H1 (cell line): ENCODE data around the gene RNF6. TPM values are rescaled to one million over a fixed set of nuclear protein-coding genes. Genes with fewer than 3 reads are reported as not detected.

Experiments
- CTCF ChIA-PET: fragments of 300-600 bp; sonication (Branson Sonifier 250); formaldehyde crosslinking; loops from one replicate; lab custom pipeline; 2021; ENCODE audit not compliant: partially characterized antibody; lab: Charles Lee
- POLR2A ChIA-PET: fragments of 300-600 bp; sonication (Branson Sonifier 250); formaldehyde crosslinking; loops from one replicate; lab custom pipeline; 2021; ENCODE audit warnings: inconsistent platforms; ENCODE audit not compliant: partially characterized antibody; lab: Charles Lee
- DNase-seq, 2 experiments: peaks; one replicate each; pipeline versions ENCODE4 v3.0.0 to v3.0.0-alpha.2; 2010 to 2022; ENCODE audit warnings: low spot score in 2 of 2, low read depth in 1 of 2, mixed read lengths in 1 of 2
- FAIRE-seq: peaks from 2 replicates; lab custom pipeline; 2011; peaks lifted over from hg19 to GRCh38; lab: Jason Lieb, UNC
- H2AFZ ChIP-seq: 2 replicates; pipeline ENCODE4 v1.8.1; 2012; ENCODE audit warnings: low read length, inconsistent platforms
- H2AK5ac ChIP-seq: 2 replicates; pipeline ENCODE4 v1.6.1; 2013; ENCODE audit warnings: low read depth, low read length
- H2BK120ac ChIP-seq: replicated peaks from 2 replicates; pipeline ENCODE3; 2013; ENCODE audit warnings: low read depth, low read length, inconsistent platforms
- H2BK12ac ChIP-seq: 2 replicates; pipeline ENCODE4 v1.6.1; 2013; ENCODE audit warnings: low read depth, low read length
- H2BK15ac ChIP-seq: 2 replicates; pipeline ENCODE4 v1.6.1; 2013; ENCODE audit warnings: low read length
- H2BK20ac ChIP-seq: 2 replicates; pipeline ENCODE4 v1.6.1; 2013; ENCODE audit warnings: low read length
- H2BK5ac ChIP-seq: 2 replicates; pipeline ENCODE4 v1.6.1; 2013; ENCODE audit warnings: low read depth, low read length
- H3K14ac ChIP-seq: 2 replicates; pipeline ENCODE4 v1.6.1; 2013; ENCODE audit warnings: inconsistent platforms; ENCODE audit not compliant: insufficient read length
- H3K18ac ChIP-seq: 2 replicates; pipeline ENCODE4 v1.6.1; 2013; ENCODE audit warnings: low read length; ENCODE audit errors: extremely low read depth
- H3K23ac ChIP-seq: 2 replicates; pipeline ENCODE4 v1.6.1; 2013; ENCODE audit warnings: inconsistent platforms; ENCODE audit not compliant: insufficient read length
- H3K23me2 ChIP-seq: 2 replicates; pipeline ENCODE4 v1.6.1; 2013; ENCODE audit warnings: low read depth, low read length
- H3K27ac ChIP-seq: 2 replicates; pipeline ENCODE4 v1.6.1; 2011; ENCODE audit warnings: low read depth, low read length, inconsistent platforms
- H3K27me3 ChIP-seq, 4 experiments: replicated peaks in 1 of 4; 1 replicate in 1 of 4; 2 replicates in 3 of 4; pipeline versions ENCODE4 v1.6.1 to v1.8.1; 2011 to 2013; ENCODE audit warnings: low read length in 3 of 4, mild to moderate bottlenecking in 3 of 4, inconsistent platforms in 2 of 4, mixed read lengths in 2 of 4, moderate library complexity in 1 of 4; ENCODE audit not compliant: control insufficient read depth in 3 of 4, insufficient read depth in 3 of 4; ENCODE audit errors: extremely low read depth in 1 of 4
- H3K36me3 ChIP-seq, 4 experiments: 2 replicates each; pipeline versions ENCODE4 v1.6.1 to v1.8.1; 2011 to 2013; ENCODE audit warnings: mild to moderate bottlenecking in 4 of 4, low read length in 3 of 4, moderate library complexity in 2 of 4, control low read depth in 1 of 4, inconsistent platforms in 1 of 4; ENCODE audit not compliant: insufficient read depth in 4 of 4, control insufficient read depth in 2 of 4
- H3K4ac ChIP-seq: replicated peaks from 2 replicates; pipeline ENCODE3; 2013; ENCODE audit warnings: low read length, low read depth, mixed read lengths, inconsistent platforms; ENCODE audit not compliant: insufficient read length
- H3K4me1 ChIP-seq, 4 experiments: replicated peaks in 1 of 4; 1 replicate in 1 of 4; 2 replicates in 3 of 4; pipeline versions ENCODE4 v1.6.1 to v1.8.1; 2011 to 2013; ENCODE audit warnings: low read length in 3 of 4, inconsistent platforms in 2 of 4, mixed read lengths in 1 of 4; ENCODE audit not compliant: insufficient read depth in 4 of 4, control insufficient read depth in 3 of 4
- H3K4me2 ChIP-seq, 2 experiments: 2 replicates each; pipeline versions ENCODE4 v1.6.1 to v1.8.1; 2011 to 2013; ENCODE audit warnings: low read depth in 2 of 2, low read length in 2 of 2, control low read depth in 1 of 2, inconsistent platforms in 1 of 2, mild to moderate bottlenecking in 1 of 2; ENCODE audit not compliant: insufficient read depth in 1 of 2
- H3K4me3 ChIP-seq, 4 experiments: fragments of 200-600, 300-600 bp in 1 of 4; sonication (generic), shearing (Covaris generic), sonication (Bioruptor Twin) in 1 of 4; 2 replicates each; pipeline versions ENCODE4 v1.5.1 to v1.8.1; 2011 to 2016; ENCODE audit warnings: low read length in 4 of 4, low read depth in 3 of 4, control low read depth in 2 of 4, inconsistent platforms in 2 of 4, mild to moderate bottlenecking in 2 of 4, mixed read lengths in 1 of 4, moderate library complexity in 1 of 4; ENCODE audit not compliant: insufficient read depth in 2 of 4; ENCODE audit errors: extremely low read depth in 1 of 4
- H3K56ac ChIP-seq: replicated peaks from 2 replicates; pipeline ENCODE3; 2013; ENCODE audit warnings: low read depth, mild to moderate bottlenecking, mixed read lengths, low read length, inconsistent platforms; ENCODE audit not compliant: insufficient read length
- H3K79me1 ChIP-seq: 2 replicates; pipeline ENCODE4 v1.6.1; 2013; ENCODE audit warnings: low read depth, low read length, control low read depth
- H3K79me2 ChIP-seq, 2 experiments: 2 replicates each; pipeline versions ENCODE4 v1.6.1 to v1.8.1; 2012 to 2013; ENCODE audit warnings: low read length in 2 of 2, mild to moderate bottlenecking in 2 of 2, inconsistent platforms in 1 of 2; ENCODE audit not compliant: insufficient read depth in 2 of 2, control insufficient read depth in 1 of 2
- H3K9ac ChIP-seq, 4 experiments: replicated peaks in 1 of 4; 1 replicate in 1 of 4; 2 replicates in 3 of 4; pipeline versions ENCODE4 v1.6.1 to v1.8.1; 2011 to 2013; ENCODE audit warnings: low read depth in 3 of 4, low read length in 3 of 4, control low read depth in 2 of 4, mild to moderate bottlenecking in 2 of 4, moderate library complexity in 2 of 4, inconsistent platforms in 1 of 4; ENCODE audit errors: extremely low read depth in 1 of 4
- H3K9me3 ChIP-seq, 2 experiments: 2 replicates each; pipeline versions ENCODE4 v1.6.1 to v1.8.1; 2012 to 2013; ENCODE audit warnings: mild to moderate bottlenecking in 2 of 2, moderate library complexity in 2 of 2, control low read depth in 1 of 2, inconsistent platforms in 1 of 2, low read depth in 1 of 2, low read length in 1 of 2, mixed read lengths in 1 of 2; ENCODE audit not compliant: insufficient read depth in 2 of 2
- H4K20me1 ChIP-seq, 2 experiments: replicated peaks in 1 of 2; 2 replicates each; pipeline versions ENCODE3 to v1.8.1; 2011 to 2013; ENCODE audit warnings: inconsistent platforms in 2 of 2, low read length in 2 of 2, mild to moderate bottlenecking in 1 of 2; ENCODE audit not compliant: insufficient read depth in 2 of 2, control insufficient read depth in 1 of 2
- H4K5ac ChIP-seq: 2 replicates; pipeline ENCODE4 v1.6.1; 2013; ENCODE audit warnings: low read length, low read depth, mixed read lengths, inconsistent platforms; ENCODE audit not compliant: insufficient read length
- H4K8ac ChIP-seq: 2 replicates; pipeline ENCODE4 v1.8.0; 2013; ENCODE audit warnings: mild to moderate bottlenecking, moderate library complexity, low read length, inconsistent platforms; ENCODE audit not compliant: insufficient read depth; ENCODE audit errors: extremely low read depth
- H4K91ac ChIP-seq: replicated peaks from 2 replicates; pipeline ENCODE3; 2013; ENCODE audit warnings: low read length, mixed read lengths, inconsistent platforms; ENCODE audit not compliant: insufficient read length
- BACH1 ChIP-seq: IDR thresholded peaks from 2 replicates; pipeline ENCODE4 v1.6.1; 2012; ENCODE audit warnings: low read length, improper control_type of control experiment
- BCL11A ChIP-seq, 2 experiments: IDR thresholded peaks; one replicate each; pipeline ENCODE4 v1.6.1; 2011; ENCODE audit warnings: low read depth in 2 of 2, low read length in 2 of 2, mild to moderate bottlenecking in 2 of 2
- GABPA ChIP-seq: IDR thresholded peaks from 2 replicates; pipeline ENCODE4 v1.6.1; 2011; ENCODE audit warnings: mild to moderate bottlenecking, low read length, moderate library complexity, borderline replicate concordance; ENCODE audit not compliant: insufficient read depth
- KDM1A ChIP-seq: fragments of 200-600, 300-600 bp; sonication (generic); IDR thresholded peaks from 2 replicates; pipeline ENCODE4 v1.7.1; 2016; ENCODE audit warnings: mild to moderate bottlenecking, low read length, borderline replicate concordance
- NRF1 ChIP-seq: IDR thresholded peaks from 2 replicates; pipeline ENCODE4 v1.6.1; 2011; ENCODE audit warnings: mild to moderate bottlenecking, low read depth, low read length, improper control_type of control experiment
- RBBP5 ChIP-seq: IDR thresholded peaks from 2 replicates; pipeline ENCODE4 v1.7.1; 2012; ENCODE audit warnings: low read depth, mild to moderate bottlenecking, inconsistent platforms, low read length, moderate library complexity, borderline replicate concordance
- YY1 ChIP-seq: IDR thresholded peaks from 2 replicates; pipeline ENCODE4 v1.6.1; 2011; ENCODE audit warnings: low read depth, mild to moderate bottlenecking, low read length
- ZNF274 ChIP-seq: IDR thresholded peaks from 2 replicates; pipeline ENCODE4 v1.7.0; 2012; ENCODE audit warnings: low read length, borderline replicate concordance; ENCODE audit errors: extremely low read depth
- WGBS, 2 experiments: shearing (Covaris generic) in 1 of 2; methylation state at CpG; one replicate each; pipeline versions ENCODE4 v1.1.6 to v1.1.7; 2013 to 2015; ENCODE audit warnings: low lambda C conversion rate in 2 of 2, mixed read lengths in 2 of 2, inconsistent platforms in 1 of 2, low coverage in 1 of 2, missing lambda C conversion rate in 1 of 2; ENCODE audit not compliant: insufficient replicate concordance in 2 of 2, insufficient coverage in 1 of 2, insufficient read length in 1 of 2; ENCODE audit errors: extremely low coverage in 1 of 2, missing lambda C conversion rate in 1 of 2; 5-methylcytosine and 5-hydroxymethylcytosine counted together
- polyA plus RNA-seq, 7 experiments: library from polyadenylated mRNA; depleted of rRNA in 3 of 7; stranded (reverse) in 5 of 7; unstranded in 2 of 7; fragments of >200 nt in 5 of 7; fragments of 200-250 nt in 2 of 7; gene quantifications; 1 replicate in 5 of 7; 2 replicates in 1 of 7; 4 replicates in 1 of 7; pipeline versions ENCODE4 v1.2.1 to v1.2.3, GENCODE V29; 2011 to 2013; ENCODE audit warnings: missing spikeins in 2 of 7, mixed read lengths in 2 of 7
- total RNA-seq: library from RNA; stranded (reverse); fragmentation: NEBNext Ultra II Directional; extraction: Animal tissue kit (Norgen Biotek cat#: 25700); gene quantifications from 2 replicates; pipeline ENCODE4 v1.2.1, GENCODE V29; 2021

The RNF6 gene
- total and polyA plus RNA-seq, 2 of the 8 experiments (the other 6 are each of a cell fraction or from before 2014, with no cell fraction given), result 4.0 to 13.8 TPM

GRCh38 chr13:26227166-26227971 lies 5.3 kb upstream of the RNF6 start:
- FAIRE-seq (no peak), DNase-seq (no peak)
- H3K9me3 ChIP-seq, result no peaks in the 10 kb centered on the region
- TF ChIP-seq RBBP5, result no peak
- no peak for TF ChIP-seq BACH1
- TF ChIP-seq NRF1, result no peak
- TF ChIP-seq ZNF274, result no peak
- TF ChIP-seq GABPA, result no peak
- no peak for TF ChIP-seq BCL11A (IDR thresholded peaks at IDR 0.05; ENCODE audit: low read depth in 2 of 2, low read length in 2 of 2)
- no peak for TF ChIP-seq KDM1A
- TF ChIP-seq YY1, result no peak
- H3K14ac ChIP-seq, result no peak overlapping the region
- ChIA-PET POLR2A (no interaction called here), CTCF (interaction anchor here (0.5 to 1.0 kb wide), 2 partner anchors 379 to 1112 kb away, joined by 3 read pairs; no protein-coding TSS in a partner anchor)
- H3K79me1 ChIP-seq, result no peaks in the 10 kb centered on the region
- H3K18ac ChIP-seq, result no peak overlapping the region
- H2BK15ac ChIP-seq, result no peak overlapping the region
- no peak overlapping the region for H3K4ac ChIP-seq
- no peak overlapping the region for H2BK120ac ChIP-seq
- no peaks in the 10 kb centered on the region for H3K36me3 ChIP-seq
- H3K27me3 ChIP-seq, result no peaks in the 10 kb centered on the region; a peak in 2 of 7 replicates
- H2AK5ac ChIP-seq, result no peak overlapping the region
- no peak overlapping the region for H2BK20ac ChIP-seq
- WGBS, 2 experiments, result 88% methylated on average over 6 of the region's 6 CpGs; no CpG with 5 or more reads in 1 of the 2 experiments
- peaks cover 2% of the 10 kb centered on the region; the same call in 1 of the 2 replicates for H3K23me2 ChIP-seq
- no peaks in the 10 kb centered on the region for H3K79me2 ChIP-seq
- no peak overlapping the region for H4K91ac ChIP-seq
- no peak overlapping the region for H3K4me2 ChIP-seq
- H2AFZ ChIP-seq, result no peak overlapping the region
- H3K23ac ChIP-seq, result no peak overlapping the region
- no peak overlapping the region for H3K27ac ChIP-seq
- no peak overlapping the region for H3K4me3 ChIP-seq
- H2BK12ac ChIP-seq, result no peak overlapping the region
- H3K4me1 ChIP-seq, result no peaks in the 10 kb centered on the region
- no peak overlapping the region for H3K56ac ChIP-seq
- no peaks in the 10 kb centered on the region for H4K20me1 ChIP-seq
- no peak overlapping the region for H4K8ac ChIP-seq
- H3K9ac ChIP-seq, result no peak overlapping the region
- H4K5ac ChIP-seq, result no peak overlapping the region
- no peak overlapping the region for H2BK5ac ChIP-seq
